GM10266 (cell line): ENCODE results near the gene ABHD6.

Experiments
- DNase-seq: peaks from one replicate; pipeline ENCODE4 v3.0.0; 2012; ENCODE audit errors: extremely low spot score
- CTCF ChIP-seq: IDR thresholded peaks from 2 replicates; pipeline ENCODE4 v1.5.1; 2012; ENCODE audit warnings: mild to moderate bottlenecking, low read depth; ENCODE audit not compliant: control insufficient read depth, insufficient read depth; ENCODE audit errors: missing control alignments

The ABHD6 gene

GRCh38 chr3:58210761-58211460 is 26.7 kb upstream of the ABHD6 start, which contains the start of gene DNASE1L3:
Gene DNASE1L3 (minus strand): TSS chr3:58210972. CDS start chr3:58210906, 66 bp downstream.
- TF ChIP-seq CTCF = no peak
- no peak for DNase-seq

- peak; percentile 16 for TF ChIP-seq CTCF
- peak; percentile 59 for DNase-seq
Observed at GRCh38 chr3:58214484-58215316, 22.9 kb upstream of the ABHD6 start.

- DNase-seq = no peak
- TF ChIP-seq CTCF = no peak
Observed at GRCh38 chr3:58215317-58216025, 22.1 kb upstream of the ABHD6 start.

- no peak for TF ChIP-seq CTCF
- no peak for DNase-seq
Observed at GRCh38 chr3:58216496-58217195, 20.9 kb upstream of the ABHD6 start.

- TF ChIP-seq CTCF = peak; percentile 82
Observed at GRCh38 chr3:58217209-58217811, 20.3 kb upstream of the ABHD6 start.

GRCh38 chr3:58218904-58219303 is 18.7 kb upstream of the ABHD6 start:
- no peak for DNase-seq
- TF ChIP-seq CTCF = no peak

More at GRCh38 chr3:58217209-58217811, 20.3 kb upstream of the ABHD6 start:
- DNase-seq = peak; percentile 45
